Endothelial cell of umbilical vein (primary cell): ENCODE results near the gene ADGB. TPM values are rescaled to one million over a fixed set of nuclear protein-coding genes. Genes with fewer than 3 reads are reported as not detected.

ENCODE experiments used
- BruUV-seq: library from RNA; stranded (reverse); fragments of 400-500 nt; replicated peaks from 2 replicates; lab custom pipeline; 2021; lab: Mats Ljungman, UMichigan
- CTCF ChIA-PET: fragments of 300-600, 350-600 bp; sonication (Branson Sonifier 250); formaldehyde crosslinking; loops from one replicate; lab custom pipeline; 2021; ENCODE audit warnings: antibody characterized with exemption, inconsistent platforms; lab: Charles Lee
- POLR2A ChIA-PET: fragments of 300-600, 350-600 bp; sonication (Branson Sonifier 250); formaldehyde crosslinking; loops from one replicate; lab custom pipeline; 2021; ENCODE audit warnings: antibody characterized with exemption, inconsistent platforms; lab: Charles Lee
- DNase-seq: peaks from one replicate; pipeline ENCODE4 v3.0.0-alpha.2; 2011; ENCODE audit warnings: low read depth, low spot score
- FAIRE-seq: peaks from 2 replicates; lab custom pipeline; 2011; peaks lifted over from hg19 to GRCh38; lab: Jason Lieb, UNC
- H2AFZ ChIP-seq: 2 replicates; pipeline ENCODE4 v1.6.0; 2012; ENCODE audit warnings: low read depth, low read length, control low read depth, inconsistent platforms
- H3K27ac ChIP-seq: 2 replicates; pipeline ENCODE4 v1.5.1; 2011; ENCODE audit warnings: low read depth, mild to moderate bottlenecking, control low read depth, low read length, moderate library complexity; ENCODE audit not compliant: insufficient read depth
- H3K27me3 ChIP-seq, 2 experiments: 2 replicates each; pipeline versions ENCODE4 v1.6.0 to v1.6.1; 2011; ENCODE audit warnings: low read length in 2 of 2, mixed read lengths in 1 of 2; ENCODE audit not compliant: control insufficient read depth in 2 of 2, insufficient read depth in 2 of 2
- H3K36me3 ChIP-seq, 2 experiments: 2 replicates in 1 of 2; 3 replicates in 1 of 2; pipeline ENCODE4 v1.5.1; 2011; ENCODE audit warnings: low read length in 2 of 2, mild to moderate bottlenecking in 1 of 2, moderate library complexity in 1 of 2; ENCODE audit not compliant: control insufficient read depth in 2 of 2, insufficient read depth in 2 of 2; ENCODE audit errors: extremely low read depth in 1 of 2
- H3K4me1 ChIP-seq: 3 replicates; pipeline ENCODE4 v1.5.1; 2011; ENCODE audit warnings: mild to moderate bottlenecking, low read length; ENCODE audit not compliant: control insufficient read depth, insufficient read depth; ENCODE audit errors: extremely low read depth
- H3K4me2 ChIP-seq: 2 replicates; pipeline ENCODE4 v1.6.1; 2011; ENCODE audit warnings: low read length, control low read depth, mixed read lengths; ENCODE audit not compliant: insufficient read depth
- H3K4me3 ChIP-seq, 3 experiments: fragments of 200-600 bp in 1 of 3; sonication (generic), shearing (Covaris generic) in 1 of 3; replicated peaks in 1 of 3; 2 replicates each; pipeline ENCODE4 v1.5.1; 2011 to 2016; ENCODE audit warnings: control low read depth in 3 of 3, low read length in 3 of 3, mild to moderate bottlenecking in 2 of 3, inconsistent platforms in 1 of 3, low read depth in 1 of 3, moderate library complexity in 1 of 3; ENCODE audit not compliant: insufficient read depth in 1 of 3
- H3K79me2 ChIP-seq: 2 replicates; pipeline ENCODE4 v1.6.0; 2012; ENCODE audit warnings: low read length, inconsistent platforms; ENCODE audit not compliant: control insufficient read depth, insufficient read depth
- H3K9ac ChIP-seq: replicated peaks from 2 replicates; pipeline ENCODE3; 2011; ENCODE audit warnings: low read length, control low read depth; ENCODE audit not compliant: insufficient read depth; ENCODE audit errors: extremely low read depth
- H3K9me1 ChIP-seq: replicated peaks from 3 replicates; pipeline ENCODE4 v1.6.0; 2011; ENCODE audit warnings: mild to moderate bottlenecking, low read length; ENCODE audit not compliant: control insufficient read depth, insufficient read depth; ENCODE audit errors: extremely low read depth
- H3K9me3 ChIP-seq: replicated peaks from 2 replicates; pipeline ENCODE4 v1.5.1; 2012; ENCODE audit warnings: low read length, inconsistent platforms; ENCODE audit not compliant: control insufficient read depth, insufficient read depth
- H4K20me1 ChIP-seq: replicated peaks from 2 replicates; pipeline ENCODE3; 2011; ENCODE audit warnings: mild to moderate bottlenecking, low read length; ENCODE audit not compliant: control insufficient read depth, insufficient read depth; ENCODE audit errors: extremely low read depth
- CTCF ChIP-seq, 2 donors: IDR thresholded peaks; 1 replicate in 1 of 2; 2 replicates in 1 of 2; pipeline ENCODE4 v1.5.1; 2011; ENCODE audit warnings: low read length in 2 of 2, mild to moderate bottlenecking in 2 of 2, moderate library complexity in 2 of 2, control low read depth in 1 of 2, inconsistent platforms in 1 of 2, low read depth in 1 of 2; ENCODE audit not compliant: insufficient read depth in 1 of 2; ENCODE audit errors: extremely low read depth in 1 of 2
- EZH2 ChIP-seq: IDR thresholded peaks from 2 replicates; pipeline ENCODE4 v1.6.1; 2012; ENCODE audit warnings: borderline replicate concordance, low read depth, mild to moderate bottlenecking, moderate library complexity, low read length, inconsistent platforms; ENCODE audit not compliant: severe bottlenecking
- FOS ChIP-seq: IDR thresholded peaks from 2 replicates; pipeline ENCODE4 v1.6.1; 2011; ENCODE audit warnings: mild to moderate bottlenecking, low read length, moderate library complexity, borderline replicate concordance; ENCODE audit not compliant: insufficient read depth
- GATA2 ChIP-seq: IDR thresholded peaks from 2 replicates; pipeline ENCODE4 v1.7.0; 2011; ENCODE audit warnings: low read depth, mild to moderate bottlenecking, moderate library complexity, mixed read lengths, low read length; ENCODE audit not compliant: insufficient read length, insufficient read depth
- JUN ChIP-seq: IDR thresholded peaks from 2 replicates; pipeline ENCODE4 v1.6.1; 2011; ENCODE audit warnings: borderline replicate concordance, low read depth; ENCODE audit not compliant: insufficient read length, insufficient read depth
- MAX ChIP-seq: IDR thresholded peaks from 2 replicates; pipeline ENCODE4 v1.6.1; 2011; ENCODE audit not compliant: insufficient read depth, insufficient read length
- MYC ChIP-seq: IDR thresholded peaks from one replicate; pipeline ENCODE4 v1.6.1; 2011; ENCODE audit warnings: mild to moderate bottlenecking, low read depth, low read length
- POLR2A ChIP-seq: IDR thresholded peaks from 2 replicates; pipeline ENCODE4 v1.6.1; 2012; ENCODE audit warnings: low read depth, mild to moderate bottlenecking, control low read depth, low read length
- POLR2AphosphoS5 ChIP-seq: IDR thresholded peaks from 2 replicates; pipeline ENCODE4 v1.6.1; 2012; ENCODE audit warnings: low read depth, mild to moderate bottlenecking, control low read depth, low read length, moderate library complexity; ENCODE audit not compliant: insufficient read depth
- dilution Hi-C: fragments of 300-500 bp; cut with MboI; formaldehyde crosslinking; loops from one replicate; pipeline ENCODE4 v1.15.0; 2019; ENCODE audit warnings: low sequenced_read_pairs; ENCODE audit not compliant: extremely low pct_ligation_motif_present
- intact Hi-C: fragments of 100-400 bp; cut with micrococcal nuclease; formaldehyde crosslinking; loops from one replicate; pipeline ENCODE4 v1.10.0; 2022
- polyA plus RNA-seq, 4 experiments: library from polyadenylated mRNA; depleted of rRNA in 3 of 4; stranded (reverse) in 3 of 4; unstranded in 1 of 4; fragments of >200 nt; gene quantifications; 2 replicates each; pipeline versions ENCODE4 v1.2.1 to v1.2.3, GENCODE V29; 2011 to 2012; ENCODE audit warnings: missing spikeins in 1 of 4
- total RNA-seq: library from RNA; stranded (reverse); gene quantifications from 2 replicates; pipeline ENCODE4 v1.2.3, GENCODE V29; 2021

Gene ADGB
- total and polyA plus RNA-seq, 2 donors (not counting 3 experiments of a cell fraction or from before 2014, with no cell fraction given) = not detected

- no peaks in the 10 kb centered on the region for H3K9me1 ChIP-seq
- intact Hi-C loops = loop anchor here (5.0 to 10.0 kb wide), 5 partner anchors 151 to 531 kb away; no protein-coding TSS in a partner anchor
- H3K27ac ChIP-seq = no peak overlapping the region
- H3K79me2 ChIP-seq = no peaks in the 10 kb centered on the region
- FAIRE-seq (no peak), DNase-seq (no peak)
- no peaks in the 10 kb centered on the region for H4K20me1 ChIP-seq
- dilution Hi-C loops = no loop called here
- H3K27me3 ChIP-seq = no peaks in the 10 kb centered on the region
- POLR2A ChIA-PET = no interaction called here
- H2AFZ ChIP-seq = no peak overlapping the region
- no peak overlapping the region for H3K9ac ChIP-seq
- no peak overlapping the region for H3K4me3 ChIP-seq
- H3K4me2 ChIP-seq = no peak overlapping the region
- no peaks in the 10 kb centered on the region for H3K36me3 ChIP-seq
- TF ChIP-seq POLR2AphosphoS5 (no peak), FOS (no peak), GATA2 (no peak), CTCF (IDR thresholded peaks at IDR 0.05; ENCODE audit: extremely low read depth in 1 of 2, insufficient read depth in 1 of 2, low read depth in 1 of 2, low read length in 2 of 2) (no peak)
- CTCF ChIA-PET = interaction anchor here (1.1 to 1.3 kb wide), 2 partner anchors 8 to 32 kb away, joined by 3 to 4 read pairs; no protein-coding TSS in a partner anchor
- no peaks in the 10 kb centered on the region for H3K9me3 ChIP-seq
- peaks cover 2% of the 10 kb centered on the region for H3K4me1 ChIP-seq
- no TSS peak for BruUV-seq
These were observed 257.1 kb downstream of the ADGB start for GRCh38 chr6:146855889-146856288.

- DNase-seq (no peak), FAIRE-seq (no peak)
- intact Hi-C loops = loop anchor here (5.0 to 10.0 kb wide), 5 partner anchors 151 to 531 kb away; no protein-coding TSS in a partner anchor
- Histone ChIP-seq H3K9me3 (no peaks in the 10 kb centered on the region), H3K79me2 (no peaks in the 10 kb centered on the region), H4K20me1 (no peaks in the 10 kb centered on the region), H3K27ac (no peak overlapping the region), H3K9ac (no peak overlapping the region), H3K4me2 (no peak overlapping the region), H3K9me1 (no peaks in the 10 kb centered on the region), H2AFZ (no peak overlapping the region), H3K4me3 (no peak overlapping the region), H3K4me1 (peaks cover 2% of the 10 kb centered on the region), H3K36me3 (no peaks in the 10 kb centered on the region), H3K27me3 (no peaks in the 10 kb centered on the region)
- ChIA-PET POLR2A (no interaction called here), CTCF (interaction anchor here (1.1 to 1.3 kb wide), 2 partner anchors 9 to 32 kb away, joined by 3 to 4 read pairs; no protein-coding TSS in a partner anchor)
- dilution Hi-C loops = no loop called here
- BruUV-seq = no TSS peak
- TF ChIP-seq POLR2A = no peak
- no peak for TF ChIP-seq POLR2AphosphoS5
- no peak for TF ChIP-seq JUN
- no peak for TF ChIP-seq EZH2
- no peak for TF ChIP-seq CTCF (IDR thresholded peaks at IDR 0.05; ENCODE audit: extremely low read depth in 1 of 2, insufficient read depth in 1 of 2, low read depth in 1 of 2, low read length in 2 of 2)
- TF ChIP-seq MYC = no peak
- TF ChIP-seq MAX = no peak
- no peak for TF ChIP-seq GATA2
- no peak for TF ChIP-seq FOS
These were observed 257.5 kb downstream of the ADGB start for GRCh38 chr6:146856296-146856695.
